ENCODE results near the gene SURF4. TPM values are rescaled to one million over a fixed set of nuclear protein-coding genes. Genes with fewer than 3 reads are reported as not detected.

The SURF4 gene
- total and polyA plus RNA-seq, 10 donors: 21.9 to 115 (median 90.0) TPM

DNA sequence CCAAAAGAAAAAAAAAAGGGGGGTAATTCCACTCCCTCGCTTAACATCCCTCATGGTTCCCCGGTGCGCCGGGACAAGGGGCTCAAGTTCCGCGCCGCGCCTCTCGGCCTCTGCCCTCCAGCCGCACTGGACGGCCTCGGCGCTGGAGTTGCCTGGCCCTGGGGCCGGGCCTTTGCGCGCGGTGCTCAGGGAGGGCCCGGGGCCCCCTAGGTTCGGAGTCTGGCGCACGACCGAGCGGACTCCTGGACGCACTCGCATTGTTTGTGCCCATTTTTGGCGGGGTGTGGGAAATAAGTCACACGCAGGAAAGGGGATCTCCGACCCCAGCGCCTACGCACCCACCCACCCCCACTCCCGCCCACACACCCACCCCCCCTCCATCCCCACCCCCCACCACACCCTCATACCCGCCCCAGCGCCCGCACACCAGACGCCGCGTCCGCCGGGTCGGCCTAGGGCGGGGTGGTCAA lies 28.3 kb downstream of the SURF4 start:
- intact Hi-C loops (cut with DNase I; ENCODE audit: low total_unique reads): no loop called here
- peak overlapping the region; percentile 66 to 100 (median 88) for H3K4me3 ChIP-seq
- peaks cover 20 to 82% (median 43%) of the 10 kb centered on the region in 6 donors for H3K4me1 ChIP-seq
- peak overlapping the region; percentile 89 to 95 (median 94) for H3K27ac ChIP-seq
- H3K36me3 ChIP-seq: peaks cover 7 to 74% (median 68%) of the 10 kb centered on the region in 6 donors
- H3K9me3 ChIP-seq: no peaks in the 10 kb centered on the region
- DNase-seq: peak; percentile 88
- 0 to 1% (median 0%) methylated on average over 29 to 41 of the region's 41 CpGs for WGBS, 5 donors
- no peaks in the 10 kb centered on the region for H3K27me3 ChIP-seq (replicated peaks in 1 of 7)
- no peak for TF ChIP-seq POLR2AphosphoS5 (IDR thresholded peaks at IDR 0.05)
- TF ChIP-seq, protein P1, sequence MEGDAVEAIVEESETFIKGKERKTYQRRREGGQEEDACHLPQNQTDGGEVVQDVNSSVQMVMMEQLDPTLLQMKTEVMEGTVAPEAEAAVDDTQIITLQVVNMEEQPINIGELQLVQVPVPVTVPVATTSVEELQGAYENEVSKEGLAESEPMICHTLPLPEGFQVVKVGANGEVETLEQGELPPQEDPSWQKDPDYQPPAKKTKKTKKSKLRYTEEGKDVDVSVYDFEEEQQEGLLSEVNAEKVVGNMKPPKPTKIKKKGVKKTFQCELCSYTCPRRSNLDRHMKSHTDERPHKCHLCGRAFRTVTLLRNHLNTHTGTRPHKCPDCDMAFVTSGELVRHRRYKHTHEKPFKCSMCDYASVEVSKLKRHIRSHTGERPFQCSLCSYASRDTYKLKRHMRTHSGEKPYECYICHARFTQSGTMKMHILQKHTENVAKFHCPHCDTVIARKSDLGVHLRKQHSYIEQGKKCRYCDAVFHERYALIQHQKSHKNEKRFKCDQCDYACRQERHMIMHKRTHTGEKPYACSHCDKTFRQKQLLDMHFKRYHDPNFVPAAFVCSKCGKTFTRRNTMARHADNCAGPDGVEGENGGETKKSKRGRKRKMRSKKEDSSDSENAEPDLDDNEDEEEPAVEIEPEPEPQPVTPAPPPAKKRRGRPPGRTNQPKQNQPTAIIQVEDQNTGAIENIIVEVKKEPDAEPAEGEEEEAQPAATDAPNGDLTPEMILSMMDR (IDR thresholded peaks at IDR 0.05 in 8 of 11, conservative IDR thresholded peaks at IDR 0.05 in 3 of 11): no peak
- no peak for TF ChIP-seq POLR2A (IDR thresholded peaks at IDR 0.05)

DNA sequence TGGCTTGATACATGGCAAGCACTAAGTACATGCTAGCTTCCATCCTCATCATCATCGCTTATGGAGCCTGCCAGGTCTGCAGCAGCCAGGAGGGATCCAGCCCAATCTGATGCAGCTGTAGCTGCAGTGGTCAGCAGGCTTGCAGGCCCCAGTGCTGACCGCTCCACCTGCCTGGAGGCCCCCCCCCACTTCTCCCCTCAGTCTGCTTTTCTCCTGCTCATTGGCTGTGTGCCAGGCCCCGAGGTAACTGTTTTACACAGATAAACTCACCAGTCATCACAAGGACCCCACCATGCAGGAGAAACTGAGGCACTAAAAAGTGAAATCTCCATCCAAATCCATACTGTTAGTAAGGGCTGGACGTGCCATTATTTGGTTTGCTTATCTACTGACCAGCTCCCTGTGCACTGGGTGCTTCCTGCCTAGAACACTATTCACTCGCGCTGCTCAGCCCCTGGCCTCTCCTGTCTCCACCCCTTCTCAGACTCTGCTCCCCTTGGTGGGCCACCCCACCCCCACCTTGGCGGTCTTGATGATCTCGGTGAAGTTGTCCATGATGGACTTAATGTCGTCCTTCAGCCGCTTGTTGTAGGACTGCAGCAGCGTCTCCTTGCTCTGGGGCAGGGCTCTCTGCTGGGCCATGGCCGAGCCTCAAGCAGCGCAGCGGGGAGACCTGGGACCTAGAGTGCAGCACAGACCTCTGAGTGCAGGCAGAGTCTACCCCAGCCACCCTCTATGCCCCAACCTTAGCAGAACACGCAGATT lies 29.7 kb downstream of the SURF4 start:
- no peak for DNase-seq
- Histone ChIP-seq H3K9me3 (no peaks in the 10 kb centered on the region), H3K27me3 (replicated peaks in 1 of 7) (no peaks in the 10 kb centered on the region), H3K36me3 (peaks cover 6 to 74% (median 68%) of the 10 kb centered on the region in 6 donors), H3K4me1 (peaks cover 24 to 82% (median 56%) of the 10 kb centered on the region in 6 donors), H3K27ac (peak overlapping the region in 5 of 8 donors; percentile 89 to 94 (median 94)), H3K4me3 (peak overlapping the region in 6 of 8 donors; percentile 66 to 100 (median 88))
- intact Hi-C loops (cut with DNase I; ENCODE audit: low total_unique reads): no loop called here
- TF ChIP-seq POLR2A (IDR thresholded peaks at IDR 0.05): no peak
- TF ChIP-seq POLR2AphosphoS5 (IDR thresholded peaks at IDR 0.05): no peak
- TF ChIP-seq, protein P1 (IDR thresholded peaks at IDR 0.05 in 8 of 11, conservative IDR thresholded peaks at IDR 0.05 in 3 of 11): no peak
- WGBS, 5 donors: 79 to 83% (median 81%) methylated on average over 15 of the region's 15 CpGs

DNA sequence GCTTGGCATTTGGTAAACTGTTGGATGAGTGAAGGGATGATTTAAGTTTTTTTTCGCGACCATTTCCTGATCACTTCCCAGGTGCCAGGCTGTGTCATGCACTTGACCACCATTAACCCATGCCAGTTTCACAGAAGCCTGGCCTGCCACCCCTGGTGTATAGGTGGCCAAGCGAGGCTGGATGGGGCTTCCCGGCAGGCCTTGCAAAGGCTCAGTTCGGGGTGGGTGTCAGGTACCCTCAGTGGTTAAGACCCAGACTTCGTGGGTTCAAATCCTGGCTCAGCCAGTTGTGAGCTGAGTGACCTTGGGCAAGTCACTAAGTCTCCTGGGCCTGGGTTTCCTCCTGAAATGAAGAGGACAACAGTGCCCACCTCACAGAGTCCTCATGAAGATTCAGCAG lies 30.3 kb downstream of the SURF4 start:
- TF ChIP-seq POLR2A (IDR thresholded peaks at IDR 0.05): no peak
- TF ChIP-seq POLR2AphosphoS5 (IDR thresholded peaks at IDR 0.05): no peak
- TF ChIP-seq, protein P1 (IDR thresholded peaks at IDR 0.05 in 8 of 11, conservative IDR thresholded peaks at IDR 0.05 in 3 of 11): no peak
- H3K27ac ChIP-seq: no peak overlapping the region
- H3K27me3 ChIP-seq (replicated peaks in 1 of 7): no peaks in the 10 kb centered on the region
- H3K4me3 ChIP-seq: no peak overlapping the region
- no peak for DNase-seq
- peaks cover 6 to 74% (median 64%) of the 10 kb centered on the region in 6 donors for H3K36me3 ChIP-seq
- intact Hi-C loops (cut with DNase I; ENCODE audit: low total_unique reads): no loop called here
- H3K9me3 ChIP-seq: no peaks in the 10 kb centered on the region
- WGBS, 5 donors: 87 to 98% (median 93%) methylated on average over 6 of the region's 6 CpGs
- peaks cover 28 to 82% (median 61%) of the 10 kb centered on the region in 6 donors for H3K4me1 ChIP-seq

DNA sequence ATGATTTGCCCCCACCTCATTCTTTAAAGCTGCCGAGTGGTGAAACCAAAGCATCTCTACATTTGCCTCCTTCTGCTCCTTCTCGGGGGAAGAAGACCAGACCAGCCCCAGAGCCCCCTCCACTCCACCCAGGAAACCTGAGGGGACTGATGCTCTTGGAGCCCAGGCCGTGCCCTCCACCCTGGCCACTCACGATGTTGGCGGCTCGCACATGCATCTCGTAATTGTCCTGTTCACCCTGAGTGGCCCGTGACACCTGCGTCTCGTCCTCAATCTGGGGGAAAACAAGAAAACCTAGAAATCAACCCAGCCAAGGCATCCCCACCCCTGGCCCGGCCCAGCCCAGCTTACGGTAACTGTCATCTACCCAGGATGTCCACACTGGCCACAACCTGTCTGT lies 30.9 kb downstream of the SURF4 start:
- H3K4me3 ChIP-seq: no peak overlapping the region
- H3K36me3 ChIP-seq: peaks cover 2 to 74% (median 59%) of the 10 kb centered on the region in 6 donors
- TF ChIP-seq POLR2AphosphoS5 (IDR thresholded peaks at IDR 0.05): no peak
- TF ChIP-seq, protein P1 (IDR thresholded peaks at IDR 0.05 in 8 of 11, conservative IDR thresholded peaks at IDR 0.05 in 3 of 11): no peak
- TF ChIP-seq POLR2A (IDR thresholded peaks at IDR 0.05): no peak
- 96 to 99% (median 96%) methylated on average over 12 of the region's 12 CpGs for WGBS, 5 donors
- no peak overlapping the region for H3K27ac ChIP-seq
- H3K4me1 ChIP-seq: peaks cover 34 to 82% (median 63%) of the 10 kb centered on the region in 6 donors
- no peak for DNase-seq
- H3K27me3 ChIP-seq (replicated peaks in 1 of 7): no peaks in the 10 kb centered on the region
- no peaks in the 10 kb centered on the region for H3K9me3 ChIP-seq
- intact Hi-C loops (cut with DNase I; ENCODE audit: low total_unique reads): no loop called here
